Astrocyte (in vitro differentiated cells and primary cell): ENCODE results near the gene DNAH17. TPM values are rescaled to one million over a fixed set of nuclear protein-coding genes. Genes with fewer than 3 reads are reported as not detected.

ENCODE experiments used
- DNase-seq: peaks from one replicate; pipeline ENCODE4 v3.0.0-alpha.2; 2010; ENCODE audit warnings: low read depth
- FAIRE-seq: peaks from 2 replicates; lab custom pipeline; 2011; peaks lifted over from hg19 to GRCh38; lab: Jason Lieb, UNC
- H2AFZ ChIP-seq: 2 replicates; pipeline ENCODE4 v1.6.0; 2012; ENCODE audit warnings: low read depth, low read length, inconsistent platforms
- H3K27ac ChIP-seq: 2 replicates; pipeline ENCODE4 v1.5.1; 2011; ENCODE audit warnings: low read depth, low read length, inconsistent platforms
- H3K27me3 ChIP-seq: 2 replicates; pipeline ENCODE4 v1.6.0; 2011; ENCODE audit warnings: low read length, inconsistent platforms; ENCODE audit not compliant: insufficient read depth
- H3K36me3 ChIP-seq: 2 replicates; pipeline ENCODE4 v1.5.1; 2011; ENCODE audit warnings: low read length, inconsistent platforms; ENCODE audit not compliant: insufficient read depth
- H3K4me1 ChIP-seq: 2 replicates; pipeline ENCODE4 v1.5.1; 2011; ENCODE audit warnings: low read length, inconsistent platforms; ENCODE audit not compliant: insufficient read depth
- H3K4me2 ChIP-seq: 2 replicates; pipeline ENCODE4 v1.6.0; 2012; ENCODE audit warnings: low read length, inconsistent platforms
- H3K4me3 ChIP-seq: 2 replicates; pipeline ENCODE4 v1.5.1; 2011; ENCODE audit warnings: low read depth, mild to moderate bottlenecking, low read length, inconsistent platforms; ENCODE audit not compliant: insufficient read depth
- H3K79me2 ChIP-seq: 2 replicates; pipeline ENCODE4 v1.6.0; 2012; ENCODE audit warnings: mild to moderate bottlenecking, low read length, inconsistent platforms; ENCODE audit not compliant: insufficient read depth
- H3K9ac ChIP-seq: 2 replicates; pipeline ENCODE4 v1.6.0; 2012; ENCODE audit warnings: mild to moderate bottlenecking, low read length, inconsistent platforms
- H3K9me3 ChIP-seq: 2 replicates; pipeline ENCODE4 v1.5.1; 2012; ENCODE audit warnings: low read depth, mild to moderate bottlenecking, low read length, inconsistent platforms; ENCODE audit not compliant: insufficient read depth
- H4K20me1 ChIP-seq: 2 replicates; pipeline ENCODE4 v1.6.0; 2012; ENCODE audit warnings: low read length, inconsistent platforms; ENCODE audit not compliant: insufficient read depth
- H3K27ac Mint-ChIP-seq: one replicate; pipeline ENCODE4 v1.8.0; 2021; ENCODE audit warnings: mild to moderate bottlenecking, mixed read lengths; ENCODE audit not compliant: unreplicated experiment
- H3K27me3 Mint-ChIP-seq: one replicate; pipeline ENCODE4 v1.8.0; 2021; ENCODE audit warnings: low read depth, mixed read lengths; ENCODE audit not compliant: unreplicated experiment
- H3K36me3 Mint-ChIP-seq: one replicate; pipeline ENCODE4 v1.8.0; 2021; ENCODE audit warnings: low read depth, mixed read lengths; ENCODE audit not compliant: unreplicated experiment
- H3K4me1 Mint-ChIP-seq: one replicate; pipeline ENCODE4 v1.8.0; 2021; ENCODE audit warnings: low read depth, mixed read lengths; ENCODE audit not compliant: unreplicated experiment
- H3K4me3 Mint-ChIP-seq: one replicate; pipeline ENCODE4 v1.8.0; 2021; ENCODE audit warnings: mild to moderate bottlenecking, moderate library complexity, mixed read lengths; ENCODE audit not compliant: unreplicated experiment
- H3K9me3 Mint-ChIP-seq: one replicate; pipeline ENCODE4 v1.8.0; 2021; ENCODE audit warnings: mild to moderate bottlenecking, mixed read lengths; ENCODE audit not compliant: unreplicated experiment
- CTCF ChIP-seq: IDR thresholded peaks from 2 replicates; pipeline ENCODE4 v1.5.1; 2011; ENCODE audit warnings: low read depth, mild to moderate bottlenecking, inconsistent platforms, low read length, moderate library complexity; ENCODE audit not compliant: insufficient read depth
- EZH2 ChIP-seq: IDR thresholded peaks from 2 replicates; pipeline ENCODE4 v1.6.1; 2012; ENCODE audit warnings: mild to moderate bottlenecking, low read length, inconsistent platforms; ENCODE audit not compliant: insufficient read depth
- total RNA-seq: library from RNA; stranded (reverse); gene quantifications from 2 replicates; pipeline ENCODE4 v1.2.1, GENCODE V29; 2021

Gene DNAH17
- total RNA-seq, 1 donor from 2014 or later: 0.14 TPM

GRCh38 chr17:78488867-78489634, 88.1 kb downstream of the DNAH17 start:
- no peak for FAIRE-seq
- Histone ChIP-seq H2AFZ (no peak overlapping the region), H3K27ac (no peak overlapping the region), H3K36me3 (no peaks in the 10 kb centered on the region), H3K9ac (no peak overlapping the region), H4K20me1 (no peaks in the 10 kb centered on the region), H3K4me3 (no peak overlapping the region), H3K4me1 (no peaks in the 10 kb centered on the region), H3K9me3 (no peaks in the 10 kb centered on the region), H3K27me3 (no peaks in the 10 kb centered on the region), H3K79me2 (no peaks in the 10 kb centered on the region), H3K4me2 (no peak overlapping the region)
- Mint-ChIP-seq H3K4me3 (no peak overlapping the region), H3K9me3 (peaks cover 3% of the 10 kb centered on the region), H3K27ac (no peak overlapping the region), H3K4me1 (peaks cover 4% of the 10 kb centered on the region), H3K27me3 (peaks cover 46% of the 10 kb centered on the region), H3K36me3 (no peaks in the 10 kb centered on the region)
- no peak for TF ChIP-seq CTCF
- no peak for TF ChIP-seq EZH2
- no peak for DNase-seq

- Histone ChIP-seq H3K4me3 (no peak overlapping the region), H3K4me2 (no peak overlapping the region), H2AFZ (no peak overlapping the region), H3K9ac (no peak overlapping the region), H3K4me1 (no peaks in the 10 kb centered on the region), H3K27ac (no peak overlapping the region), H3K27me3 (no peaks in the 10 kb centered on the region), H3K9me3 (no peaks in the 10 kb centered on the region), H3K36me3 (no peaks in the 10 kb centered on the region), H4K20me1 (no peaks in the 10 kb centered on the region), H3K79me2 (no peaks in the 10 kb centered on the region)
- Mint-ChIP-seq H3K36me3 (no peaks in the 10 kb centered on the region), H3K9me3 (peaks cover 3% of the 10 kb centered on the region), H3K27me3 (peaks cover 50% of the 10 kb centered on the region), H3K4me1 (peaks cover 4% of the 10 kb centered on the region), H3K4me3 (no peak overlapping the region), H3K27ac (no peak overlapping the region)
- FAIRE-seq: no peak
- no peak for TF ChIP-seq EZH2
- no peak for TF ChIP-seq CTCF
- DNase-seq: no peak
Measured at GRCh38 chr17:78488156-78488555, 89.0 kb downstream of the DNAH17 start.
